ENCODE results near the gene GATAD2B. TPM values are rescaled to one million over a fixed set of nuclear protein-coding genes. Genes with fewer than 3 reads are reported as not detected.
"Not testable (repeated sequence)": the region's sequence is repeated elsewhere in the genome, so short reads cannot be mapped to it uniquely, and the experiment has no call there.

GATAD2B gene
- total RNA-seq, 4 donors from 2014 or later: 22.0 to 40.7 (median 28.1) TPM

DNA sequence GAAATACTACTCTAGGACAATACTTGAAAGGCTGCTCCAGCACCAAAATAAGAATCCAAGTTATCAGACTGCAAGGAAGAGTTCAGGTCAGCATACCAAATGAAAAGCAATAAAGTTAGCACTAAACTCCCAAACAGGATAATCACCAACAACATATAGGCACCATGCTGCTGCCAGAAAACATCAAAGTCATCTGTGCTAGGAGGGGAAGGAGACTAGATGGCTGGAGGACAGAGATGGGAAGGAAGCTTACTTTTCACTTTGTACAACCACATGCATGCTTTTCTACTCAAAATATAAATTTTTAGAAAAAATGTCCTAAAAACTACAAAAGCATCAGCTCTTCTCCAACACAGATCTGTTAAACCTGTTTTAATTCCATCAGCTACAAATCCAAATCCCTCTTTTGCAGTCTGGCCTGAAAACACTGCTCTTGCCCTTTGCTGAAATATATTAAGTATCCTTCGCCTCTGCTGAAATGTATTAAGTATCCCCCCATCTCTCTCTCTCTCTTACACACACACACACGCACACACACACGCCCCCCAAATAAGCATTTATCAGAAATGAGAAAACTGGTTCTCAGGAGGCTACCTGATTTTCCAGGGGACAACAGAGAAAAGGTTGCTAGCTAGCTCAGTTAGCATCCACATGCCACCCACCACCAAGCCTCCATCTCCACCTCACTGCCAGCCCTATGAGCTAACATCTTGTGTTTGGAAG, 1.5 kb downstream of the GATAD2B start:
- Histone ChIP-seq H3K36me3 (no peaks in the 10 kb centered on the region), H3K27me3 (no peaks in the 10 kb centered on the region), H3K27ac (peak overlapping the region; percentile 98 to 99 (median 98)), H3K4me1 (peaks cover 50 to 53% of the 10 kb centered on the region in 2 donors), H3K9me3 (no peaks in the 10 kb centered on the region), H3K4me3 (peak overlapping the region; percentile 56 to 93 (median 89))
- TF ChIP-seq CTCF (IDR thresholded peaks at IDR 0.05 in 4 of 5, conservative IDR thresholded peaks at IDR 0.05 in 1 of 5): no peak
- ATAC-seq (no peak), DNase-seq (no peak)
- in situ Hi-C loops (cut with MboI; ENCODE audit: low sequenced_read_pairs in 4 of 4): loop anchor here (10.0 to 25.0 kb wide), 2 partner anchors 64 to 109 kb away; partner anchors contain the start of gene RAB13 (in 1 of the 4)
- intact Hi-C loops (cut with DNase I; ENCODE audit: low total_unique reads): loop anchor here (5.0 kb wide), 3 partner anchors 66 to 124 kb away; partner anchors contain the start of gene RAB13

- peak overlapping the region in 3 of 4 donors; percentile 56 to 93 (median 85) for H3K4me3 ChIP-seq
- no peaks in the 10 kb centered on the region for H3K27me3 ChIP-seq
- no peaks in the 10 kb centered on the region for H3K36me3 ChIP-seq
- in situ Hi-C loops (cut with MboI; ENCODE audit: low sequenced_read_pairs in 4 of 4) (loop anchor here (10.0 to 25.0 kb wide), 2 partner anchors 65 to 108 kb away; partner anchors contain the start of gene RAB13 (in 1 of the 4)), intact Hi-C loops (cut with DNase I; ENCODE audit: low total_unique reads) (loop anchor here (5.0 kb wide), 3 partner anchors 67 to 123 kb away; partner anchors contain the start of gene RAB13)
- TF ChIP-seq CTCF (IDR thresholded peaks at IDR 0.05 in 4 of 5, conservative IDR thresholded peaks at IDR 0.05 in 1 of 5) (peak in 4 of 5 experiments; percentile 11 to 42 (median 35)), POLR2A (IDR thresholded peaks at IDR 0.05) (no peak)
- H3K9me3 ChIP-seq: no peaks in the 10 kb centered on the region
- peak in 1 of 2 donors; percentile 6 for DNase-seq
- no peak for ATAC-seq
- peaks cover 53 to 56% of the 10 kb centered on the region in 2 donors for H3K4me1 ChIP-seq
- H3K27ac ChIP-seq: peak overlapping the region; percentile 63 to 99 (median 98)
Measured at GRCh38 chr1:153919876-153920852, 2.6 kb downstream of the GATAD2B start.

DNA sequence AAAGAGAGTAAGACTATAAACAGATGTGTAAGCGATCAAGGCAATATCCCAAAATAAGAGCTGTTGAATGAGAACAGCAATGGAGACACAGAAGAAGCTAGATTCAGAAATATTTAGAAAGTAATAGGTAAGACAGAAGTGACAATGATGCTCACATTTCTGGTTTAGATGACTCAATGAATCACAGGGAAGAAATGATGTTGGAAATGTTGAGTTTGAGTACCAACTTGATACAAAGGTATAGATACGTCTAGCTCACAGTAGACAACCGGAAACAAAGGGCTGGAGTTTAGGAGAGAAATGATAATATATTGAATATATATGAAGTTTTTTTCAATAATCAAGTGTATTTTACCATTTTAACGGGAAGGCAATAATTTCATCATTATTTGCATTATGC, 6.5 kb downstream of the GATAD2B start:
- ATAC-seq (no peak), DNase-seq (no peak)
- intact Hi-C loops (cut with DNase I; ENCODE audit: low total_unique reads) (no loop called here), in situ Hi-C loops (cut with MboI; ENCODE audit: low sequenced_read_pairs in 4 of 4) (loop anchor here in 3 of 4 donors (25.0 kb wide), 1 partner anchor 104 kb away; no protein-coding TSS in a partner anchor)
- Histone ChIP-seq H3K27ac (peak overlapping the region in 1 of 4 donors; percentile 7), H3K9me3 (no peaks in the 10 kb centered on the region), H3K4me1 (peaks cover 45 to 52% of the 10 kb centered on the region in 2 donors), H3K36me3 (no peaks in the 10 kb centered on the region), H3K4me3 (no peak overlapping the region), H3K27me3 (no peaks in the 10 kb centered on the region)
- TF ChIP-seq POLR2A (IDR thresholded peaks at IDR 0.05) (no peak), CTCF (IDR thresholded peaks at IDR 0.05 in 4 of 5, conservative IDR thresholded peaks at IDR 0.05 in 1 of 5) (no peak)

DNA sequence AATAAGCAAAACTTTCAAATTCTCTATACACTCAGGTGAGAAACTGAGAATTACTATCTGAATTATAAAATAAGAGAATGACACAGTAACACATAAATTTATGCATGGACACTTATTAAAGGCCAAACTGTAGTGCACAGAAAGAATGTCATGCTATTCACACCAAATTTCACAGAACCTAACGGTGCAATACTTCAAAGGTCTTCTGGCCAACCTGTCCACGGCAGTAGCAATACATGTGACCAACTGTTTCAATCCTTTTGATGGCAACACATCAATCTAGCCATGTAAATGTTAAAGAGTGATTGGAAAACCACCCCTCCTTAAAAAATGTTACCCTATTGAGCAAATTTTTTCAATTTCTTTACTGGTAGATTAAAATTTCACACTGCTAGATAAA, 10.4 kb downstream of the GATAD2B start:
- DNase-seq (no peak), ATAC-seq (no peak)
- no peak for TF ChIP-seq CTCF (IDR thresholded peaks at IDR 0.05 in 4 of 5, conservative IDR thresholded peaks at IDR 0.05 in 1 of 5)
- TF ChIP-seq POLR2A (IDR thresholded peaks at IDR 0.05): no peak
- no peaks in the 10 kb centered on the region for H3K9me3 ChIP-seq
- no peaks in the 10 kb centered on the region for H3K36me3 ChIP-seq
- no peak overlapping the region for H3K4me3 ChIP-seq
- in situ Hi-C loops (cut with MboI; ENCODE audit: low sequenced_read_pairs in 4 of 4) (loop anchor here in 3 of 4 donors (25.0 kb wide), 1 partner anchor 100 kb away; no protein-coding TSS in a partner anchor), intact Hi-C loops (cut with DNase I; ENCODE audit: low total_unique reads) (no loop called here)
- H3K4me1 ChIP-seq: peaks cover 9 to 14% of the 10 kb centered on the region in 2 donors
- H3K27ac ChIP-seq: no peak overlapping the region
- H3K27me3 ChIP-seq: no peaks in the 10 kb centered on the region

GRCh38 chr1:153910560-153910959, 12.2 kb downstream of the GATAD2B start:
- intact Hi-C loops (cut with DNase I; ENCODE audit: low total_unique reads); H3K4me3 ChIP-seq; H3K9me3 ChIP-seq; H3K27me3 ChIP-seq; H3K36me3 ChIP-seq; DNase-seq; ATAC-seq; H3K27ac ChIP-seq: not testable (repeated sequence)
- in situ Hi-C loops (cut with MboI; ENCODE audit: low sequenced_read_pairs in 4 of 4): loop anchor here in 3 of 4 donors (25.0 kb wide), 1 partner anchor 98 kb away; no protein-coding TSS in a partner anchor
- H3K4me1 ChIP-seq: peaks cover 0 to 11% of the 10 kb centered on the region in 2 donors
